ENCODE results near the gene TAPBPL. TPM values are rescaled to one million over a fixed set of nuclear protein-coding genes. Genes with fewer than 3 reads are reported as not detected.

TAPBPL gene
- polyA plus RNA-seq, 3 donors = 89.3 to 145 (median 91.8) TPM

GRCh38 chr12:6424008-6424347 is 27.9 kb upstream of the TAPBPL start:
- no peak for TF ChIP-seq CTCF (IDR thresholded peaks at IDR 0.05)
- 52% methylated on average over 4 of the region's 6 CpGs for WGBS (ENCODE audit: insufficient coverage)
- H3K9me3 ChIP-seq (replicated peaks in 1 of 2; ENCODE audit: control insufficient read depth in 1 of 2, insufficient read depth in 1 of 2, low read length in 2 of 2) = no peaks in the 10 kb centered on the region
- no peak for DNase-seq
- Mint-ChIP-seq H3K27me3 (ENCODE audit: low read depth in 3 of 3) (peaks cover 0 to 4% (median 0%) of the 10 kb centered on the region in 3 donors), H3K9me3 (no peaks in the 10 kb centered on the region), H3K4me1 (peaks cover 22% of the 10 kb centered on the region), H3K27ac (peak overlapping the region in 4 of 7 donors; percentile 18 to 60 (median 53)), H3K4me3 (no peak overlapping the region), H3K36me3 (no peaks in the 10 kb centered on the region)
- H2AFZ ChIP-seq (ENCODE audit: insufficient read depth, low read depth, low read length, poor library complexity, severe bottlenecking) = no peak overlapping the region
- no peak overlapping the region for H3K9ac ChIP-seq (ENCODE audit: insufficient read depth, low read length, poor library complexity, severe bottlenecking)
- H4K20me1 ChIP-seq (ENCODE audit: insufficient read depth, low read length) = no peaks in the 10 kb centered on the region
- H3K36me3 ChIP-seq (replicated peaks in 1 of 2; ENCODE audit: control insufficient read depth in 1 of 2, insufficient read depth in 2 of 2, low read length in 2 of 2) = no peaks in the 10 kb centered on the region
- no peaks in the 10 kb centered on the region for H3K79me2 ChIP-seq (ENCODE audit: insufficient read depth, low read length)
- H3K27me3 ChIP-seq (ENCODE audit: control insufficient read depth in 2 of 2, insufficient read depth in 2 of 2, low read length in 2 of 2) = no peaks in the 10 kb centered on the region
- H3K4me1 ChIP-seq (ENCODE audit: control insufficient read depth in 1 of 2, insufficient read depth in 2 of 2, low read length in 2 of 2) = peaks cover 20 to 29% of the 10 kb centered on the region in 2 donors
- H3K27ac ChIP-seq (ENCODE audit: low read depth in 1 of 2, low read length in 2 of 2) = peak overlapping the region in 1 of 2 donors; percentile 15
- intact Hi-C loops (cut with micrococcal nuclease) = loop anchor here in 1 of 2 donors (5.0 kb wide), 1 partner anchor 118 kb away; no protein-coding TSS in a partner anchor
- no peak overlapping the region for H3K4me3 ChIP-seq (replicated peaks in 1 of 3; ENCODE audit: low read depth in 2 of 3, low read length in 3 of 3)
- H3K4me2 ChIP-seq (replicated peaks; ENCODE audit: extremely low read depth, low read length, poor library complexity, severe bottlenecking) = no peak overlapping the region

- H3K4me1 Mint-ChIP-seq = peaks cover 20% of the 10 kb centered on the region
- TF ChIP-seq CTCF (IDR thresholded peaks at IDR 0.05) = no peak
- whole genome bisulfite sequencing (ENCODE audit: insufficient coverage) = 84% methylated on average over 6 of the region's 8 CpGs
Measured at GRCh38 chr12:6424866-6425265, 27.0 kb upstream of the TAPBPL start.

More at GRCh38 chr12:6424866-6425265, 27.0 kb upstream of the TAPBPL start:
- no peak for DNase-seq
- Histone ChIP-seq H3K4me3 (replicated peaks in 1 of 3; ENCODE audit: low read depth in 2 of 3, low read length in 3 of 3) (no peak overlapping the region), H3K9me3 (replicated peaks in 1 of 2; ENCODE audit: control insufficient read depth in 1 of 2, insufficient read depth in 1 of 2, low read length in 2 of 2) (no peaks in the 10 kb centered on the region), H3K27ac (ENCODE audit: low read depth in 1 of 2, low read length in 2 of 2) (no peak overlapping the region), H2AFZ (ENCODE audit: insufficient read depth, low read depth, low read length, poor library complexity, severe bottlenecking) (no peak overlapping the region), H4K20me1 (ENCODE audit: insufficient read depth, low read length) (no peaks in the 10 kb centered on the region), H3K9ac (ENCODE audit: insufficient read depth, low read length, poor library complexity, severe bottlenecking) (no peak overlapping the region), H3K4me1 (ENCODE audit: control insufficient read depth in 1 of 2, insufficient read depth in 2 of 2, low read length in 2 of 2) (peaks cover 21 to 29% of the 10 kb centered on the region in 2 donors), H3K27me3 (ENCODE audit: control insufficient read depth in 2 of 2, insufficient read depth in 2 of 2, low read length in 2 of 2) (no peaks in the 10 kb centered on the region), H3K4me2 (replicated peaks; ENCODE audit: extremely low read depth, low read length, poor library complexity, severe bottlenecking) (no peak overlapping the region), H3K79me2 (ENCODE audit: insufficient read depth, low read length) (no peaks in the 10 kb centered on the region), H3K36me3 (replicated peaks in 1 of 2; ENCODE audit: control insufficient read depth in 1 of 2, insufficient read depth in 2 of 2, low read length in 2 of 2) (no peaks in the 10 kb centered on the region)
- H3K27ac Mint-ChIP-seq = peak overlapping the region in 1 of 7 donors; percentile 10
- no peak overlapping the region for H3K4me3 Mint-ChIP-seq
- H3K27me3 Mint-ChIP-seq (ENCODE audit: low read depth in 3 of 3) = peaks cover 0 to 4% (median 0%) of the 10 kb centered on the region in 3 donors
- no peaks in the 10 kb centered on the region for H3K36me3 Mint-ChIP-seq
- intact Hi-C loops (cut with micrococcal nuclease) = loop anchor here in 1 of 2 donors (5.0 kb wide), 2 partner anchors 37 to 117 kb away; no protein-coding TSS in a partner anchor
- no peaks in the 10 kb centered on the region for H3K9me3 Mint-ChIP-seq
